GM23338 (cell line): ENCODE measurements around the gene OSBPL10. TPM values are rescaled to one million over a fixed set of nuclear protein-coding genes. Genes with fewer than 3 reads are reported as not detected.

Experiments used
- ATAC-seq: fragments of 200-7000 bp; cut with Tn5 transposase; 3 replicates; pipeline ENCODE4 v1.9.1; 2020
- DNase-seq: peaks from one replicate; pipeline ENCODE4 v3.0.0-alpha.2; 2015; ENCODE audit warnings: low spot score
- H2AFZ ChIP-seq: fragments of 200-600 bp; sonication (generic); 2 replicates; pipeline ENCODE4 v1.8.0; 2016; ENCODE audit warnings: antibody characterized with exemption, mild to moderate bottlenecking, moderate library complexity
- H3F3A ChIP-seq: fragments of 200-600 bp; sonication (generic); replicated peaks from 2 replicates; pipeline ENCODE4 v1.8.0; 2017; ENCODE audit warnings: antibody characterized with exemption, mixed run types, low read depth
- H3K27ac ChIP-seq: fragments of 200-600 bp; sonication (generic); 2 replicates; pipeline ENCODE4 v1.6.1; 2016; ENCODE audit warnings: low read depth
- H3K27me3 ChIP-seq: fragments of 200-600 bp; sonication (generic); 2 replicates; pipeline ENCODE4 v1.8.0; 2016; ENCODE audit warnings: mild to moderate bottlenecking, mixed run types, moderate library complexity; ENCODE audit not compliant: insufficient read depth
- H3K36me3 ChIP-seq: fragments of 200-600 bp; sonication (generic); 2 replicates; pipeline ENCODE4 v1.8.0; 2016; ENCODE audit warnings: mild to moderate bottlenecking; ENCODE audit not compliant: insufficient read depth
- H3K4me1 ChIP-seq: fragments of 200-600 bp; sonication (generic); 2 replicates; pipeline ENCODE4 v1.8.0; 2016; ENCODE audit warnings: mild to moderate bottlenecking, moderate library complexity; ENCODE audit not compliant: insufficient read depth
- H3K4me2 ChIP-seq: fragments of 200-600 bp; sonication (generic); 2 replicates; pipeline ENCODE4 v1.7.1; 2017; ENCODE audit warnings: mixed run types
- H3K4me3 ChIP-seq: fragments of 200-600 bp; sonication (generic); 2 replicates; pipeline ENCODE4 v1.6.1; 2016; ENCODE audit warnings: mixed run types
- H3K79me2 ChIP-seq: fragments of 200-600 bp; sonication (generic); replicated peaks from 2 replicates; pipeline ENCODE4 v1.8.0; 2017; ENCODE audit warnings: mild to moderate bottlenecking; ENCODE audit not compliant: insufficient read depth
- H3K9me2 ChIP-seq: fragments of 200-600 bp; sonication (generic); 2 replicates; pipeline ENCODE4 v1.8.0; 2017; ENCODE audit not compliant: insufficient read depth
- H4K20me1 ChIP-seq: fragments of 200-600 bp; sonication (generic); replicated peaks from 2 replicates; pipeline ENCODE4 v1.8.0; 2017; ENCODE audit warnings: mild to moderate bottlenecking; ENCODE audit not compliant: insufficient read depth
- H3K27ac Mint-ChIP-seq: 2 replicates; pipeline ENCODE4 v1.8.0; 2020; ENCODE audit warnings: inconsistent platforms, mild to moderate bottlenecking, moderate library complexity, mixed read lengths
- H3K27me3 Mint-ChIP-seq: 3 replicates; pipeline ENCODE4 v1.8.0; 2022; ENCODE audit warnings: low read depth, mild to moderate bottlenecking, moderate library complexity, mixed read lengths, inconsistent platforms; ENCODE audit not compliant: insufficient read depth, poor library complexity
- H3K36me3 Mint-ChIP-seq: 3 replicates; pipeline ENCODE4 v1.8.0; 2021; ENCODE audit warnings: low read depth, mild to moderate bottlenecking, inconsistent platforms, moderate library complexity, mixed read lengths
- H3K4me1 Mint-ChIP-seq: 3 replicates; pipeline ENCODE4 v1.8.0; 2020; ENCODE audit warnings: mild to moderate bottlenecking, inconsistent platforms, mixed read lengths
- H3K4me3 Mint-ChIP-seq: 3 replicates; pipeline ENCODE4 v1.8.0; 2021; ENCODE audit warnings: moderate library complexity, mild to moderate bottlenecking, inconsistent platforms, mixed read lengths
- H3K9me3 Mint-ChIP-seq: 3 replicates; pipeline ENCODE4 v1.8.0; 2020; ENCODE audit warnings: moderate library complexity, mild to moderate bottlenecking, inconsistent platforms, mixed read lengths
- EZH2 ChIP-seq: fragments of 200-600 bp; sonication (generic); IDR thresholded peaks from one replicate; pipeline ENCODE4 v1.8.0; 2017; ENCODE audit warnings: antibody characterized with exemption, mild to moderate bottlenecking, low read depth; ENCODE audit not compliant: unreplicated experiment
- EZH2phosphoT487 ChIP-seq: fragments of 200-600 bp; sonication (generic); IDR thresholded peaks from one replicate; pipeline ENCODE4 v1.8.1; 2018; ENCODE audit warnings: antibody characterized with exemption; ENCODE audit not compliant: unreplicated experiment
- POLR2AphosphoS5 ChIP-seq: IDR thresholded peaks from 2 replicates; pipeline ENCODE4 v1.6.1; 2016; ENCODE audit warnings: antibody characterized with exemption, low read depth
- STAT1 ChIP-seq: IDR thresholded peaks from one replicate; pipeline ENCODE4 v1.6.1; 2016; ENCODE audit warnings: antibody characterized with exemption; ENCODE audit not compliant: unreplicated experiment
- ZNF114 ChIP-seq: fragments of 250-450 bp; sonication (Bioruptor Pico); IDR thresholded peaks from 2 replicates; pipeline ENCODE4 v1.5.0; 2020; ENCODE audit warnings: mild to moderate bottlenecking, moderate library complexity
- polyA plus RNA-seq: library from polyadenylated mRNA; unstranded; fragments of >200 nt; fragmentation: Nextera tagmentation; extraction: Ambion mirVana; gene quantifications from 2 replicates; pipeline ENCODE4 v1.2.1, GENCODE V29; 2016
- total RNA-seq: library from RNA; depleted of rRNA; stranded (reverse); fragments of >200 nt; shearing (Covaris generic); gene quantifications from 2 replicates; pipeline ENCODE4 v1.2.3, GENCODE V29; 2014
- TF ChIP-seq, protein P1 (sequence below), 2 experiments: fragments of 200-600 bp in 1 of 2; sonication (generic) in 1 of 2; conservative IDR thresholded peaks; 2 replicates each; pipeline versions ENCODE4 v1.5.1 to v1.6.1; 2016 to 2017; ENCODE audit warnings: antibody characterized with exemption in 2 of 2, low read depth in 2 of 2, mild to moderate bottlenecking in 2 of 2, moderate library complexity in 1 of 2
- TF ChIP-seq, protein P2 (sequence below): IDR thresholded peaks from 2 replicates; pipeline ENCODE4 v1.6.1; 2016; ENCODE audit warnings: antibody characterized with exemption
- TF ChIP-seq, protein P3 (sequence below): fragments of 250-450 bp; sonication (Bioruptor Pico); IDR thresholded peaks from 2 replicates; pipeline ENCODE4 v1.5.0; 2020; ENCODE audit warnings: mild to moderate bottlenecking, moderate library complexity

OSBPL10 gene
- total and polyA plus RNA-seq, 2 experiments from 2014 or later: 23.8 to 149 TPM

DNA sequence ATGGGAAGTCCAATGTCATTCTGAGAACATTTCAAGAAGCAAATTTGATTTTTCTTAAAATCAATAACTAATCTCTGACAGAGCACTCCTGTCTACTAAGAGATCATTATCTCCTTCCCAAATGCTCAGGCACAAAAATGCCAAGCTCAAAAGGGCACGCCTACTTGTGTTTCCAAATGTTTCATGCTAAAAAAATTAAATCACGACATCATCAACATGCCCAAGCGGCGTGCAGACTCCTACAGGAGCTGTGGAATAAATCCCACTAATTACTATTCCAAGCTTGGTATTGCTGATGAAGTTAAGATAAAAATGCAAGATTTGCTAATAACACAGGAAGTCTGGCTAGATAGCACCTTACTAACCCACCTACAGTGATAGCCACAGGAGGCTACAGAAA lies 140.8 kb downstream of the OSBPL10 start (continued):
- TF ChIP-seq, protein P1, sequence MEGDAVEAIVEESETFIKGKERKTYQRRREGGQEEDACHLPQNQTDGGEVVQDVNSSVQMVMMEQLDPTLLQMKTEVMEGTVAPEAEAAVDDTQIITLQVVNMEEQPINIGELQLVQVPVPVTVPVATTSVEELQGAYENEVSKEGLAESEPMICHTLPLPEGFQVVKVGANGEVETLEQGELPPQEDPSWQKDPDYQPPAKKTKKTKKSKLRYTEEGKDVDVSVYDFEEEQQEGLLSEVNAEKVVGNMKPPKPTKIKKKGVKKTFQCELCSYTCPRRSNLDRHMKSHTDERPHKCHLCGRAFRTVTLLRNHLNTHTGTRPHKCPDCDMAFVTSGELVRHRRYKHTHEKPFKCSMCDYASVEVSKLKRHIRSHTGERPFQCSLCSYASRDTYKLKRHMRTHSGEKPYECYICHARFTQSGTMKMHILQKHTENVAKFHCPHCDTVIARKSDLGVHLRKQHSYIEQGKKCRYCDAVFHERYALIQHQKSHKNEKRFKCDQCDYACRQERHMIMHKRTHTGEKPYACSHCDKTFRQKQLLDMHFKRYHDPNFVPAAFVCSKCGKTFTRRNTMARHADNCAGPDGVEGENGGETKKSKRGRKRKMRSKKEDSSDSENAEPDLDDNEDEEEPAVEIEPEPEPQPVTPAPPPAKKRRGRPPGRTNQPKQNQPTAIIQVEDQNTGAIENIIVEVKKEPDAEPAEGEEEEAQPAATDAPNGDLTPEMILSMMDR (conservative IDR thresholded peaks at IDR 0.05; ENCODE audit: low read depth in 2 of 2): no peak
- TF ChIP-seq EZH2phosphoT487 (no peak), EZH2 (no peak), POLR2AphosphoS5 (no peak)
- TF ChIP-seq, protein P2, sequence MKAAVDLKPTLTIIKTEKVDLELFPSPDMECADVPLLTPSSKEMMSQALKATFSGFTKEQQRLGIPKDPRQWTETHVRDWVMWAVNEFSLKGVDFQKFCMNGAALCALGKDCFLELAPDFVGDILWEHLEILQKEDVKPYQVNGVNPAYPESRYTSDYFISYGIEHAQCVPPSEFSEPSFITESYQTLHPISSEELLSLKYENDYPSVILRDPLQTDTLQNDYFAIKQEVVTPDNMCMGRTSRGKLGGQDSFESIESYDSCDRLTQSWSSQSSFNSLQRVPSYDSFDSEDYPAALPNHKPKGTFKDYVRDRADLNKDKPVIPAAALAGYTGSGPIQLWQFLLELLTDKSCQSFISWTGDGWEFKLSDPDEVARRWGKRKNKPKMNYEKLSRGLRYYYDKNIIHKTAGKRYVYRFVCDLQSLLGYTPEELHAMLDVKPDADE: no peak

DNA sequence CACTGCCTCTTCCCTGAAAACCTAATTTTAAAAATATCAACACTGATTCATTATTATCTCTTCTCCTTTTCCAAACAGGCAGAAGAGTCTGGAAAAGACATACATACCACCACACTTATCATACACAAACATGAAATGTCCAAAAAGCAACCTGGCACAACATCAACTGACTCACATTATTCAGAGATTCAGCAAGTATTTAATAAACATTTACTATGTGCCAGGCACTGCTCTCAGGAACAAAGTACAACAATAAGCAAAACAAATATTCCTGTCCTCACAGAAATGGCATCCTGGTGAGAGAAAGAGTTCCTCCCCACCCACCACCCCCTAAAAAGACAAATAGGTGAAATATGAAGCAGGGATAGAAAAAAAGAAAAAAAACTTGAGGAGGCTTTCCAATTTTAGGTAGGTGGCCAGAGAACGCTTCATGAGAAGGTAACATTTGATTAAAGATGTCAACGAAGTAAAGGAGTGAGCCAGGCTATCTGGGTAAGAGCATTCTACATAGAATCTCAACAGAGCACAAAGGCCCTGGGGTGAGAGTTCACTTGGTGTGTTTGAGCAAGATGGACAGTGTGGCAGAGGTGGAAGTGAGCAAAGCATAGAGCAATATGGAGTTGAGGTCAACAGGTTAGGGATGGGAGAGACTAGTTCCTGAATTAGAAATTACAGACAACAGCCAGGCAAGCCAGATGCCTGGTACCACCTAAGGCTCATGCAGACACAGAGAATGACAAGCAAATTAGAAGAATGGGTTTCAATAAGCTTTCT lies 141.7 kb downstream of the OSBPL10 start:
- Histone ChIP-seq H3K4me1 (peaks cover 46% of the 10 kb centered on the region), H3F3A (no peaks in the 10 kb centered on the region), H3K36me3 (no peaks in the 10 kb centered on the region), H3K27ac (no peak overlapping the region; the same call in 1 of the 2 replicates), H3K4me2 (no peak overlapping the region), H3K9me2 (no peaks in the 10 kb centered on the region), H4K20me1 (peaks cover 27% of the 10 kb centered on the region; the same call in 1 of the 2 replicates), H3K4me3 (no peak overlapping the region), H3K79me2 (peaks cover 94% of the 10 kb centered on the region), H2AFZ (no peak overlapping the region), H3K27me3 (no peaks in the 10 kb centered on the region)
- peaks cover 50% of the 10 kb centered on the region for H3K4me1 Mint-ChIP-seq
- no peaks in the 10 kb centered on the region for H3K27me3 Mint-ChIP-seq
- peaks cover 2% of the 10 kb centered on the region; the same call in 2 of the 3 replicates for H3K9me3 Mint-ChIP-seq
- H3K36me3 Mint-ChIP-seq: peaks cover 10% of the 10 kb centered on the region; the same call in 2 of the 3 replicates
- no peak for DNase-seq
- peak overlapping the region; percentile 13; the same call in 1 of the 2 replicates for H3K27ac Mint-ChIP-seq
- no peak overlapping the region for H3K4me3 Mint-ChIP-seq
- no peak for ATAC-seq
- no peak for TF ChIP-seq ZNF114
- TF ChIP-seq STAT1: no peak
- TF ChIP-seq, protein P1 (conservative IDR thresholded peaks at IDR 0.05; ENCODE audit: low read depth in 2 of 2): no peak
- TF ChIP-seq, protein P3, sequence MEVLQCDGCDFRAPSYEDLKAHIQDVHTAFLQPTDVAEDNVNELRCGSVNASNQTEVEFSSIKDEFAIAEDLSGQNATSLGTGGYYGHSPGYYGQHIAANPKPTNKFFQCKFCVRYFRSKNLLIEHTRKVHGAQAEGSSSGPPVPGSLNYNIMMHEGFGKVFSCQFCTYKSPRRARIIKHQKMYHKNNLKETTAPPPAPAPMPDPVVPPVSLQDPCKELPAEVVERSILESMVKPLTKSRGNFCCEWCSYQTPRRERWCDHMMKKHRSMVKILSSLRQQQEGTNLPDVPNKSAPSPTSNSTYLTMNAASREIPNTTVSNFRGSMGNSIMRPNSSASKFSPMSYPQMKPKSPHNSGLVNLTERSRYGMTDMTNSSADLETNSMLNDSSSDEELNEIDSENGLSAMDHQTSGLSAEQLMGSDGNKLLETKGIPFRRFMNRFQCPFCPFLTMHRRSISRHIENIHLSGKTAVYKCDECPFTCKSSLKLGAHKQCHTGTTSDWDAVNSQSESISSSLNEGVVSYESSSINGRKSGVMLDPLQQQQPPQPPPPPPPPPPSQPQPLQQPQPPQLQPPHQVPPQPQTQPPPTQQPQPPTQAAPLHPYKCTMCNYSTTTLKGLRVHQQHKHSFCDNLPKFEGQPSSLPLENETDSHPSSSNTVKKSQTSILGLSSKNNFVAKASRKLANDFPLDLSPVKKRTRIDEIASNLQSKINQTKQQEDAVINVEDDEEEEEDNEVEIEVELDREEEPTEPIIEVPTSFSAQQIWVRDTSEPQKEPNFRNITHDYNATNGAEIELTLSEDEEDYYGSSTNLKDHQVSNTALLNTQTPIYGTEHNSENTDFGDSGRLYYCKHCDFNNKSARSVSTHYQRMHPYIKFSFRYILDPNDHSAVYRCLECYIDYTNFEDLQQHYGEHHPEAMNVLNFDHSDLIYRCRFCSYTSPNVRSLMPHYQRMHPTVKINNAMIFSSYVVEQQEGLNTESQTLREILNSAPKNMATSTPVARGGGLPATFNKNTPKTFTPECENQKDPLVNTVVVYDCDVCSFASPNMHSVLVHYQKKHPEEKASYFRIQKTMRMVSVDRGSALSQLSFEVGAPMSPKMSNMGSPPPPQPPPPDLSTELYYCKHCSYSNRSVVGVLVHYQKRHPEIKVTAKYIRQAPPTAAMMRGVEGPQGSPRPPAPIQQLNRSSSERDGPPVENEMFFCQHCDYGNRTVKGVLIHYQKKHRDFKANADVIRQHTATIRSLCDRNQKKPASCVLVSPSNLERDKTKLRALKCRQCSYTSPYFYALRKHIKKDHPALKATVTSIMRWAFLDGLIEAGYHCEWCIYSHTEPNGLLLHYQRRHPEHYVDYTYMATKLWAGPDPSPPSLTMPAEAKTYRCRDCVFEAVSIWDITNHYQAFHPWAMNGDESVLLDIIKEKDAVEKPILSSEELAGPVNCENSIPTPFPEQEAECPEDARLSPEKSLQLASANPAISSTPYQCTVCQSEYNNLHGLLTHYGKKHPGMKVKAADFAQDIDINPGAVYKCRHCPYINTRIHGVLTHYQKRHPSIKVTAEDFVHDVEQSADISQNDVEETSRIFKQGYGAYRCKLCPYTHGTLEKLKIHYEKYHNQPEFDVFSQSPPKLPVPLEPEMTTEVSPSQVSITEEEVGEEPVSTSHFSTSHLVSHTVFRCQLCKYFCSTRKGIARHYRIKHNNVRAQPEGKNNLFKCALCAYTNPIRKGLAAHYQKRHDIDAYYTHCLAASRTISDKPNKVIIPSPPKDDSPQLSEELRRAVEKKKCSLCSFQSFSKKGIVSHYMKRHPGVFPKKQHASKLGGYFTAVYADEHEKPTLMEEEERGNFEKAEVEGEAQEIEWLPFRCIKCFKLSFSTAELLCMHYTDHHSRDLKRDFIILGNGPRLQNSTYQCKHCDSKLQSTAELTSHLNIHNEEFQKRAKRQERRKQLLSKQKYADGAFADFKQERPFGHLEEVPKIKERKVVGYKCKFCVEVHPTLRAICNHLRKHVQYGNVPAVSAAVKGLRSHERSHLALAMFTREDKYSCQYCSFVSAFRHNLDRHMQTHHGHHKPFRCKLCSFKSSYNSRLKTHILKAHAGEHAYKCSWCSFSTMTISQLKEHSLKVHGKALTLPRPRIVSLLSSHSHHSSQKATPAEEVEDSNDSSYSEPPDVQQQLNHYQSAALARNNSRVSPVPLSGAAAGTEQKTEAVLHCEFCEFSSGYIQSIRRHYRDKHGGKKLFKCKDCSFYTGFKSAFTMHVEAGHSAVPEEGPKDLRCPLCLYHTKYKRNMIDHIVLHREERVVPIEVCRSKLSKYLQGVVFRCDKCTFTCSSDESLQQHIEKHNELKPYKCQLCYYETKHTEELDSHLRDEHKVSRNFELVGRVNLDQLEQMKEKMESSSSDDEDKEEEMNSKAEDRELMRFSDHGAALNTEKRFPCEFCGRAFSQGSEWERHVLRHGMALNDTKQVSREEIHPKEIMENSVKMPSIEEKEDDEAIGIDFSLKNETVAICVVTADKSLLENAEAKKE (CRISPR knock-in tag): no peak
